Coronary artery (tissue), 2 donors: ENCODE measurements around the gene UGT1A6.

Source experiments
- DNase-seq: peaks from one replicate; pipeline ENCODE4 v3.0.0-alpha.2; 2017; ENCODE audit warnings: low spot score
- H3K27ac ChIP-seq, 2 donors: fragments of 200-600 bp; sonication (generic); one replicate each; pipeline ENCODE4 v1.5.1; 2016 to 2019
- H3K4me3 ChIP-seq: fragments of 200-600 bp; sonication (generic); 2 replicates; pipeline ENCODE4 v1.5.1; 2016; ENCODE audit warnings: mild to moderate bottlenecking, moderate library complexity
- TF ChIP-seq, protein P1 (sequence below): fragments of 200-600 bp; sonication (generic); IDR thresholded peaks from one replicate; pipeline ENCODE4 v1.5.1; 2019; ENCODE audit warnings: antibody characterized with exemption

UGT1A6 gene

DNA sequence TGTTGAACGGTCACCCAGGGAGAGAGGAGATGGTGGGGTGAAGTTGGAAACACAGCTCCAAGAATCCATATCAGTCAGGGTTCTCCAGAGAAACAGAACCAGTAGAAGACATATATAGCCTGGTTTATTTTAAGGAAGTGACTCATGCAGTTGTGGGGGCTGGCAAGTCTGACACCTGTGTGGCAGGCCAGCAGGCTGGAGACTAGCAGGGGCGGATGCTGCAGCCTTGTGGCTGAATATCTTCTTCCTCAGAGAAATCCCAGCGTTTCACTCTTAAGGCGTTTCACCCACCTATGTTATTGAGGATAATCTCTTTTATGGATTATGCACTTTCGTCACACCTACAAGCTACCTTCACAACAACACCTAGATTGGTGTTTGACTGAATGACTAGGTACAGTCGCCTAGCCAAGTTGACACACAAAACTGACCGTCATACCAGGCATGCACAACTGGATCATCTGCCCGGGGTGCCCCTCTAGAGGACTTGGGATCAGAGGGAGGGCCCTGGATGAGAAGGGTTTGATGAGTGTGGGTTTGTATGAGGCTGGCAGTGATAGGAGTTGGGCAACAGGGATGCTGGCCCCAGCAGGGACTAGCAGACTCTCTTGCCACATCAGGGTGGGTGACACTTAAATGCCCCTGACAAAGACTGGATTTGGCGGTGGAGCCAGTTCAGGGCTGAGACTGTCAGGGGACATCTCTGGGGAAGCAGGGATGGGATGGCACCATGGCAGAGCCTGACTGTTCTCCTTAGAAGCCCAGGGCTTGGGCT lies 108.9 kb downstream of the UGT1A6 start:
- Histone ChIP-seq H3K27ac (no peak overlapping the region), H3K4me3 (no peak overlapping the region)
- TF ChIP-seq, protein P1, sequence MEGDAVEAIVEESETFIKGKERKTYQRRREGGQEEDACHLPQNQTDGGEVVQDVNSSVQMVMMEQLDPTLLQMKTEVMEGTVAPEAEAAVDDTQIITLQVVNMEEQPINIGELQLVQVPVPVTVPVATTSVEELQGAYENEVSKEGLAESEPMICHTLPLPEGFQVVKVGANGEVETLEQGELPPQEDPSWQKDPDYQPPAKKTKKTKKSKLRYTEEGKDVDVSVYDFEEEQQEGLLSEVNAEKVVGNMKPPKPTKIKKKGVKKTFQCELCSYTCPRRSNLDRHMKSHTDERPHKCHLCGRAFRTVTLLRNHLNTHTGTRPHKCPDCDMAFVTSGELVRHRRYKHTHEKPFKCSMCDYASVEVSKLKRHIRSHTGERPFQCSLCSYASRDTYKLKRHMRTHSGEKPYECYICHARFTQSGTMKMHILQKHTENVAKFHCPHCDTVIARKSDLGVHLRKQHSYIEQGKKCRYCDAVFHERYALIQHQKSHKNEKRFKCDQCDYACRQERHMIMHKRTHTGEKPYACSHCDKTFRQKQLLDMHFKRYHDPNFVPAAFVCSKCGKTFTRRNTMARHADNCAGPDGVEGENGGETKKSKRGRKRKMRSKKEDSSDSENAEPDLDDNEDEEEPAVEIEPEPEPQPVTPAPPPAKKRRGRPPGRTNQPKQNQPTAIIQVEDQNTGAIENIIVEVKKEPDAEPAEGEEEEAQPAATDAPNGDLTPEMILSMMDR, result no peak
- no peak for DNase-seq

DNA sequence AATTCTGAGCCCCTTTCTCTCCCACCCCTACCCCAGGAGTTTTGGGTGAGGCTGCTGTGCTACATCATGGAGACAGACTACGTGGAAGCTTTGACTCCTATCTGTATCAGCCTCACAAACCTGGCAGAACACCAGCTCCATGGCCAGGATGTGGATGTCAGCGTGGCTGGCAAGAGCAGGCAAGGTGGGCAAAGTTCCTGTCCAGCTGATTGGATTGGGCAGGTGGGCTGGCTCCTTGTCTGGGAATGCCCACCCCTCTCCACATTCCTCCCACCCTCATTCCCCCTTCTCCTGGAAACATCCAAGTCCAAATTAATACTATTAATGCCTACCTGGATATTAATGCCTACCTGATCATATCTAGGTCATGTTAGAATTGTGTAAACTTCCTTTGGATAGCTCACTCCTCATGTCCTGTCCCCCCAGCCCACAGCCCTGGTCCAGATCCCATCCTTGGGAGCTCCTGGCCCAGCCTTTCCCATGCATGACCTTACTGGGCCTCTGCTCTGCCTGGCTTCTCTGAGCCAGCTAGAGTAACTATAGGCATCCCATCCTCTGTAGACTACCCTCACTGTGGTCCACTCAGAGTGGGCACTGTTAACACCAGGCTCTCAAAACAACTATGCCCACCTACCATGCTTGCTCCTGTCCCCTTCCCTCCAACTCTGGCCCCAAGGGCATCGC lies 109.6 kb downstream of the UGT1A6 start:
- Histone ChIP-seq H3K27ac (no peak overlapping the region), H3K4me3 (no peak overlapping the region)
- DNase-seq, result no peak
- TF ChIP-seq, protein P1, result no peak

DNA sequence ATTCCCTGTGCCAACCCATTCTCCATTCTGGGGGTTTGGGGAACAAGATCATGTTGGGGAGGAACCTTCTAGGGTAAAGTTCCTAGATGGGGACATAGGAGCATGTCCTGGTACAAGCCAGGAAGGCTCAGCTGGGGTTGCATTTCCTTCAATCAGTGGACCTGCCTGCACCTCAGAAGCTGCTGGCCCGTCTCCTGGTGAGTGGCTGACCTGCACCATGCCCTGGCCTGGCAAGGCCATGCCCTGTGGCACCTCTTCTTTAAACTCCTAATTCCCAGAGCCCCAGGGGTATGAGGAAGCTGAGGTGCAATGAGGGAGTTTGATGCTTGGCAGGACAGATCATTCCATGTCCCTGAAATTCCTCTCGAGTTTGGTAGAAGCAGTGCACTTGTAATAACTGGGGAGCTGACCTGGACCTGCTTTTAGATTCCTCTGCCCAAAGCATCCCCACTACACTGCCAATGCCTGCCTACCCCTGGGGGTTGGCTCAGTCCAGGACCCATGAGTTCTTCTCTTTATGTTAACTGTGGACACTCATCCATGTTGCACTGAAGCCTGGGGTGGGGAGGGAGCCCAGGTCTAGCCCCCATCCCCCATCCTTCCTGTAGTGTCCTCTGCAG lies 110.7 kb downstream of the UGT1A6 start:
- Histone ChIP-seq H3K4me3 (no peak overlapping the region), H3K27ac (no peak overlapping the region)
- DNase-seq, result peak; percentile 55
- TF ChIP-seq, protein P1, result no peak

DNA sequence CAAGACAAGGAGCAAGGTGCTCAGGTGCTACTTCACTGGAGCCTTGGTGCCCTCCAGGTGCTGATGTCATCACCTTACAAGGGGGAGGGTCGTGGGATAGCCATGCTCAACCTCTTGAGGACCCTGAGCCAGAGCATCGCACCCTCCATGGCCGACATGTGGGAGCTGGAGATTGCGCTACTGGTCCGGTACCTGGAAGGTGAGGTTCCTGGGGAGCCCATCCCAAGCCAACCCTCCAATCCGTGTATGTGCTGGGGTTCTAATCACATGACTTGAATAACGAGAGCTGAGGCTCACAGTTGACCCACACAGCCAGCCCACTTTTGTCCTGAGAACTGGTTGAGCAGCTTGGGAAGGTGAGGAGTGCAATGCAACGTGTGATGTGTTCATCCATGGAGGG lies 111.3 kb downstream of the UGT1A6 start:
- DNase-seq, result no peak
- no peak overlapping the region for H3K4me3 ChIP-seq
- TF ChIP-seq, protein P1, result no peak
- no peak overlapping the region for H3K27ac ChIP-seq

DNA sequence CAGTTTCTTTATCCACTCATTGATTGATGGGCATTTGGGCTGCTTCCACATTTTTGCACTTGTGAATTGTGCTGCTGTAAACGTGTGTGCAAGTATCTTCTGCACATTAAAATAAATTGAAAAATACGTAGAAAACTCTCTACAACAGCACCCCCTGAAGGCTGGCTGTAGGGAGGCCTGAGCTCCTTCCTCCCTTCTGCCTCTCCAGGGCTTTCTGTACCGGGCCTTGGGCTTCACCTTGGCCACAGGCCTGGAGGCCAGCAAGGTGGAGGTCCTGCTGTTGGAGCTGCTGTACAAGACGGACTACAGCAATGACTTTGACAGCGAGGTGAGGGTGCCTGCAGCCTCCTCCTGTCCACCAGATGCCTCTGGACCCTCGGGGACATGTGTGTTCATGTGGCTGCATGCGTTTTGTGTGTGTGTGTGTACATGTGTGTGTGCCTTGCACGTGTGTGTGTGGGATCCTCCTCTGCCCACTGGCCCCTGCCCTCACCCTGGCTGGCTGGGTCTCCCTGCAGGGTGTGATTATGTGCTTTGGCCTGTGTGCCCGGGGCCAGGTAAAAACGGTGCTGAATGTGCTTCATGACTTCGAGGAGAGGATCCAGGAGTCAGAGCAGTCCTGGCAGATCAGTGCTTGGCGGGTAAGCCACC lies 114.7 kb downstream of the UGT1A6 start:
- TF ChIP-seq, protein P1, result no peak
- peak; percentile 50 for DNase-seq
- Histone ChIP-seq H3K4me3 (no peak overlapping the region), H3K27ac (no peak overlapping the region)

DNA sequence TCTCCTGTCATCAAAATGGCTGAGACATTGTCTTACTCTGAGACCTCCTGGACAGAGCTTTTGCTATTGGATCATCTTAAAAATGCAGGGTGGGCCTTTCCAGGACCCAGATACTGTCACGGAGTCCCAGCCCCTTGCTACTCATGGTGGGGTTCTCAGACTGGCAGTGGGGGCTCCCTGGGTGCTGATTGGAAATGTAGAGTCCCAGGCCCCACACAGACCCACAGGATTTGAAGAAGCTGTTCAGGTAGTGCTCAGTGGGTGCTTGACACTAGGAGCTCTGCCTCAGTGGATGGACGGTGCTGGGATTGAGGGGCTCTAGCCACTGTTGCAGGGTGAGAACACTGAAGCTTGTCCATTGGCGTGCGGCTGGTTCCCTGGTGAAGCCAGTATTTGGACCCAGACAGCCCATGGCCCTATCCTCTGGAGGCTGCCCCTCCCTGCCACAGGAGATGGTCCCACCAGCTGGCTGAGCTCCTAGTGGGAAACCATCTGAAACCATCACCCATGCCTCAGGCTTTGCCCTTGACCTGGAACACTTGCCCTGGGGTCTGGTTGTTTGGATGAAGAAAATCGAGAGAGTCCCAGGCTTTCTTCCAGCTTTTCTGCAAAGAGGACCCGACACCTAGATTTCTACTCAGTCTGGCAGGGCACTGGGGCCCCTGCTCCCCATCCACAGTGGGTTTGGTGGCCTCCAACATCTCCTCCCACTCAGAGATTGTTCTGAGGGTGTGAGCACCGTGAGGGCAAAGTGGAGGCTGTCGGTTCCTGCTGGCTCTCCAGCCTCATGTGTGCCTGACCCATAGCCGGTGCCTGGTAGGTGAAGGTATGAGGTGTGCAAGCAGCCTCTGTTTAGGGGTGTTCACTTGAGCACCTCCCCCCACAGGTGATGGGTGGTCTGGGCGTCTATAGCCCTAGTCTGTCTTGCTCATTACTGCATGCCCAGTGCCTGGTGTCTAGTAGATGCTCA lies 115.6 kb downstream of the UGT1A6 start:
- peak; percentile 58 for DNase-seq
- TF ChIP-seq, protein P1, result no peak
- Histone ChIP-seq H3K4me3 (no peak overlapping the region), H3K27ac (no peak overlapping the region)
